Vagina (tissue), 2 donors: ENCODE data around the gene SLC7A14. TPM values are rescaled to one million over a fixed set of nuclear protein-coding genes. Genes with fewer than 3 reads are reported as not detected.
A peak's percentile ranks its signal among the peaks of the same experiment; 100 is the strongest.

Experiments used
- DNase-seq, 2 donors: peaks; one replicate each; pipeline ENCODE4 v3.0.0-alpha.2; 2017; ENCODE audit errors: extremely low spot score in 2 of 2
- H3K27ac ChIP-seq: fragments of 200-600 bp; sonication (generic); one replicate; pipeline ENCODE4 v1.5.1; 2019
- H3K27me3 ChIP-seq: fragments of 200-600 bp; sonication (generic); one replicate; pipeline ENCODE4 v1.5.1; 2019
- H3K36me3 ChIP-seq, 2 donors: fragments of 200-600 bp; sonication (generic); one replicate each; pipeline ENCODE4 v1.5.1; 2017 to 2019
- H3K4me1 ChIP-seq: fragments of 200-600 bp; sonication (generic); one replicate; pipeline ENCODE4 v1.5.1; 2019
- H3K4me3 ChIP-seq, 2 donors: fragments of 200-600 bp; sonication (generic); 1 replicate in 1 of 2; 2 replicates in 1 of 2; pipeline ENCODE4 v1.5.1; 2016 to 2019
- H3K9me3 ChIP-seq: fragments of 200-600 bp; sonication (generic); one replicate; pipeline ENCODE4 v1.5.1; 2019
- POLR2A ChIP-seq, 2 donors: fragments of 450-650 bp; IDR thresholded peaks; one replicate each; pipeline ENCODE4 v1.6.1; 2017; ENCODE audit warnings: antibody characterized with exemption in 2 of 2, mild to moderate bottlenecking in 2 of 2, moderate library complexity in 2 of 2
- POLR2AphosphoS5 ChIP-seq, 2 donors: sonication (generic); formaldehyde crosslinking; IDR thresholded peaks; one replicate each; pipeline ENCODE4 v1.9.0; 2017; ENCODE audit warnings: antibody characterized with exemption in 2 of 2, mild to moderate bottlenecking in 2 of 2, low read depth in 1 of 2; ENCODE audit not compliant: insufficient read depth in 1 of 2
- intact Hi-C: fragments of 100-400 bp; cut with DNase I; formaldehyde crosslinking; loops from one replicate; pipeline ENCODE4 v1.15.1; 2023
- total RNA-seq: library from RNA; depleted of rRNA; stranded (reverse); fragments of >200 nt; gene quantifications from one replicate; pipeline ENCODE4 v1.2.3, GENCODE V29; 2016
- TF ChIP-seq, protein P1 (sequence below), 3 experiments: fragments of 450-650 bp in 2 of 3; fragments of 200-600 bp in 1 of 3; sonication (generic) in 1 of 3; IDR thresholded peaks; one replicate each; pipeline ENCODE4 v1.5.1; 2017 to 2019; ENCODE audit warnings: antibody characterized with exemption in 3 of 3, mild to moderate bottlenecking in 2 of 3, moderate library complexity in 2 of 3

The SLC7A14 gene
- total RNA-seq, 1 donor from 2014 or later = 1.2 TPM

DNA sequence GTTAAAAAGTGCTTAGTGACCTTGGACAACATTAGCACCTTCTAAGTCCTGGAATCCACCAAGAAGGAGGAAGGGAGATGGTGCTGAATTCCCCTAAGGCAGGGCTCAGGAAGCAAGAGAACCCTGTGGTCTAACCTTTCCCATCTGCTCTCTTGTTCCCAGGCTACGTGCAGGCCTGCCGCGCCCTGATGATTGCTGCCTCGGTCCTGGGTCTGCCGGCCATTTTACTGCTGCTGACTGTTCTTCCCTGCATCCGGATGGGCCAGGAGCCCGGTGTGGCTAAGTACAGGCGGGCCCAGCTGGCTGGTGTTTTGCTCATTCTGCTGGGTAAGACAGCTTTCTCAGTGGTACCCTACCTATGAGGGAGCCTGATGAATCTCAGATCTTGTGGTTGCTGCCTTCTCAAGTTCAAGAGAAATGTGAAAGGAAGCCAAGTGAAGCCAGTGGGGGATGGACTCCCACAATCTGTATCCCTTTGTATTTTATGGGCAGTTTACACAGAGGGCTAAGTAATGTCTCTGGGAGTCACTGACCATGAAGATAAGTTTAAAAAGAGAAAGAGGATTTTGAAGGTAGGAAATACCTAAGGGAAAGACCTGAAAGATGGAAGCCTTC is 162.8 kb downstream of the SLC7A14 start:
- Histone ChIP-seq H3K27me3 (no peaks in the 10 kb centered on the region), H3K27ac (no peak overlapping the region), H3K4me1 (peaks cover 25% of the 10 kb centered on the region), H3K36me3 (no peaks in the 10 kb centered on the region), H3K9me3 (no peaks in the 10 kb centered on the region), H3K4me3 (no peak overlapping the region)
- DNase-seq = no peak
- TF ChIP-seq POLR2A (IDR thresholded peaks at IDR 0.05) (no peak), POLR2AphosphoS5 (IDR thresholded peaks at IDR 0.05; ENCODE audit: insufficient read depth in 1 of 2, low read depth in 1 of 2) (no peak)
- TF ChIP-seq, protein P1, sequence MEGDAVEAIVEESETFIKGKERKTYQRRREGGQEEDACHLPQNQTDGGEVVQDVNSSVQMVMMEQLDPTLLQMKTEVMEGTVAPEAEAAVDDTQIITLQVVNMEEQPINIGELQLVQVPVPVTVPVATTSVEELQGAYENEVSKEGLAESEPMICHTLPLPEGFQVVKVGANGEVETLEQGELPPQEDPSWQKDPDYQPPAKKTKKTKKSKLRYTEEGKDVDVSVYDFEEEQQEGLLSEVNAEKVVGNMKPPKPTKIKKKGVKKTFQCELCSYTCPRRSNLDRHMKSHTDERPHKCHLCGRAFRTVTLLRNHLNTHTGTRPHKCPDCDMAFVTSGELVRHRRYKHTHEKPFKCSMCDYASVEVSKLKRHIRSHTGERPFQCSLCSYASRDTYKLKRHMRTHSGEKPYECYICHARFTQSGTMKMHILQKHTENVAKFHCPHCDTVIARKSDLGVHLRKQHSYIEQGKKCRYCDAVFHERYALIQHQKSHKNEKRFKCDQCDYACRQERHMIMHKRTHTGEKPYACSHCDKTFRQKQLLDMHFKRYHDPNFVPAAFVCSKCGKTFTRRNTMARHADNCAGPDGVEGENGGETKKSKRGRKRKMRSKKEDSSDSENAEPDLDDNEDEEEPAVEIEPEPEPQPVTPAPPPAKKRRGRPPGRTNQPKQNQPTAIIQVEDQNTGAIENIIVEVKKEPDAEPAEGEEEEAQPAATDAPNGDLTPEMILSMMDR (IDR thresholded peaks at IDR 0.05) = no peak
- intact Hi-C loops = loop anchor here (5.0 kb wide), 1 partner anchor 661 kb away; no protein-coding TSS in a partner anchor

DNA sequence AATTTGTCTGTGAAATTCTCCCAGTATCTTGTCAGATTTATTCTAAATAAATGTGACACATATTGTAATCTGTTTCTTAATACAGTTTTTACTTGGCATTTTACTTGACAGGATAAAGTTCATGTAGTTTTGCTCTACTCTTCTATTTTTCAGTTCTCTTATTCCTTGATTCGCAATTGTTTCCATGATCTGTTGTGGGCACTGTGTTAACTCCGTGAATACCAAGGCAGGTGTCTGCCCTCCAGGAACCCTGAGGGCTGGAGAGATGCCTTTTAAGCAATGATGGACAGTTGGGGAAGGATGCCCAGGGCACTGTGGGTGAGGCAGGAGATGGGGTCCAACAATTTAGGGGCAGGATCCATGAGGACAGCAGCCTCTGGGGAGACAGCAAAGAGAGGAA is 164.1 kb downstream of the SLC7A14 start:
- no peak for DNase-seq
- peak overlapping the region; percentile 68 for H3K27ac ChIP-seq
- intact Hi-C loops = loop anchor here (5.0 kb wide), 1 partner anchor 659 kb away; no protein-coding TSS in a partner anchor

DNA sequence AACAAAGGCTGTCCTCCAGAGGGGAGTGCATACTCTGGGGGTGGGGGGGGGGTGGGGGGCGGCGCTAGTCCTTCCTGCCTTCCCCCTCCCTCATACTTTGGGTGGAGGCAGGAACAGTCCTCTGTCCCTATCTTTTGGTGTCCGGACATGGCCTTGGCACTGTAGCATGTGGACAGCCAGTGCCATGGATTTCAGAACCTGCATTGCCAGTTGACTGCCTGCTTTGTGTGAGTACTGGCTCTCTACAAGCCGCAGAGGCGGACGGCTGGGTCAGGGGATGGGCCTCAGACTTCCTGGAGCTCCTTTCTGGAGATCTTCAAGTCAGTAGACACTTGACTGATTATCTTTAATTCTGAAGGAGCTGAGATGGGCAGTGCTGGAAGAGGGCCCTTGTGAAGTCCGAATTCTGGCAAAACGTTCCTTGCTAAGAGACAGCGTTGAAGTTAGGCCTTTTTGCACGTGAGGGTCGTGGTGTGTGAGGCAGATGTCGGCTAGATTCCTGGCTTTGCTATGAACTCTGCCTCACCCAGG is 164.7 kb downstream of the SLC7A14 start:
- no peak for DNase-seq
- H3K27me3 ChIP-seq = no peaks in the 10 kb centered on the region
- no peaks in the 10 kb centered on the region for H3K9me3 ChIP-seq
- TF ChIP-seq, protein P1 (IDR thresholded peaks at IDR 0.05) = no peak
- TF ChIP-seq POLR2A (IDR thresholded peaks at IDR 0.05) = no peak
- TF ChIP-seq POLR2AphosphoS5 (IDR thresholded peaks at IDR 0.05; ENCODE audit: insufficient read depth in 1 of 2, low read depth in 1 of 2) = no peak
- intact Hi-C loops = loop anchor here (5.0 kb wide), 1 partner anchor 659 kb away; no protein-coding TSS in a partner anchor
- H3K36me3 ChIP-seq = no peaks in the 10 kb centered on the region
- peak overlapping the region; percentile 68 for H3K27ac ChIP-seq
- H3K4me3 ChIP-seq = peak overlapping the region; percentile 52 to 58
- H3K4me1 ChIP-seq = peaks cover 29% of the 10 kb centered on the region

More for the DNA sequence above, 164.1 kb downstream of the SLC7A14 start:
- Histone ChIP-seq H3K4me3 (peak overlapping the region; percentile 52 to 58), H3K27me3 (no peaks in the 10 kb centered on the region), H3K9me3 (no peaks in the 10 kb centered on the region), H3K36me3 (no peaks in the 10 kb centered on the region), H3K4me1 (peaks cover 29% of the 10 kb centered on the region)
- no peak for TF ChIP-seq POLR2AphosphoS5 (IDR thresholded peaks at IDR 0.05; ENCODE audit: insufficient read depth in 1 of 2, low read depth in 1 of 2)
- no peak for TF ChIP-seq POLR2A (IDR thresholded peaks at IDR 0.05)

- no peaks in the 10 kb centered on the region for H3K9me3 ChIP-seq
- peak overlapping the region; percentile 68 for H3K27ac ChIP-seq
- no peak for DNase-seq
- no peaks in the 10 kb centered on the region for H3K27me3 ChIP-seq
- peak overlapping the region; percentile 52 to 58 for H3K4me3 ChIP-seq
- intact Hi-C loops = loop anchor here (5.0 kb wide), 1 partner anchor 658 kb away; no protein-coding TSS in a partner anchor
- TF ChIP-seq, protein P1 (IDR thresholded peaks at IDR 0.05) = no peak
- TF ChIP-seq POLR2A (IDR thresholded peaks at IDR 0.05) (no peak), POLR2AphosphoS5 (IDR thresholded peaks at IDR 0.05; ENCODE audit: insufficient read depth in 1 of 2, low read depth in 1 of 2) (no peak)
- peaks cover 29% of the 10 kb centered on the region for H3K4me1 ChIP-seq
- no peaks in the 10 kb centered on the region for H3K36me3 ChIP-seq
Observed at GRCh38 chr3:170420307-170420821, 165.5 kb downstream of the SLC7A14 start.

- no peaks in the 10 kb centered on the region for H3K36me3 ChIP-seq
- peak overlapping the region; percentile 52 to 58 for H3K4me3 ChIP-seq
- H3K9me3 ChIP-seq = no peaks in the 10 kb centered on the region
- no peaks in the 10 kb centered on the region for H3K27me3 ChIP-seq
- peak overlapping the region; percentile 68 for H3K27ac ChIP-seq
- intact Hi-C loops = loop anchor here (5.0 kb wide), 2 partner anchors 393 to 657 kb away; no protein-coding TSS in a partner anchor
- peaks cover 29% of the 10 kb centered on the region for H3K4me1 ChIP-seq
- TF ChIP-seq POLR2A (IDR thresholded peaks at IDR 0.05) (no peak), POLR2AphosphoS5 (IDR thresholded peaks at IDR 0.05; ENCODE audit: insufficient read depth in 1 of 2, low read depth in 1 of 2) (peak in 1 of 2 donors; percentile 63)
- no peak for DNase-seq
Observed at GRCh38 chr3:170419557-170420087, 166.3 kb downstream of the SLC7A14 start.
